HT1080 (cell line): ENCODE measurements around the gene RAB31. TPM values are rescaled to one million over a fixed set of nuclear protein-coding genes. Genes with fewer than 3 reads are reported as not detected.

Experiments used
- DNase-seq: peaks from one replicate; pipeline ENCODE4 v3.0.0-alpha.2; 2015; ENCODE audit warnings: low read depth
- total RNA-seq: library from RNA; depleted of rRNA; stranded (reverse); fragments of >200 nt; shearing (Covaris generic); gene quantifications from 2 replicates; pipeline ENCODE4 v1.2.3, GENCODE V29; 2014

Gene RAB31
- total RNA-seq, 1 experiment from 2014 or later = 82.2 TPM

- no peak for DNase-seq
These were observed 16.9 kb upstream of the RAB31 start for GRCh38 chr18:9691235-9691634.

- no peak for DNase-seq
These were observed 13.9 kb upstream of the RAB31 start for GRCh38 chr18:9694174-9694573.

GRCh38 chr18:9694952-9695495, 13.1 kb upstream of the RAB31 start:
- no peak for DNase-seq

- no peak for DNase-seq
These were observed 12.5 kb upstream of the RAB31 start for GRCh38 chr18:9695605-9696004.

- DNase-seq = no peak
These were observed 12.0 kb upstream of the RAB31 start for GRCh38 chr18:9696112-9696511.

- DNase-seq = no peak
These were observed 11.4 kb upstream of the RAB31 start for GRCh38 chr18:9696701-9697100.

GRCh38 chr18:9697121-9697520, 11.0 kb upstream of the RAB31 start:
- DNase-seq = no peak

- DNase-seq = no peak
These were observed 9.6 kb upstream of the RAB31 start for GRCh38 chr18:9698497-9698896.

GRCh38 chr18:9700261-9700796, 7.8 kb upstream of the RAB31 start:
- DNase-seq = no peak

GRCh38 chr18:9701609-9702349, 6.3 kb upstream of the RAB31 start:
- peak; percentile 62 for DNase-seq

- no peak for DNase-seq
These were observed 3.6 kb upstream of the RAB31 start for GRCh38 chr18:9704233-9705118.

- DNase-seq = no peak
These were observed 2.8 kb upstream of the RAB31 start for GRCh38 chr18:9705183-9705829.

GRCh38 chr18:9706081-9706935, 1.8 kb upstream of the RAB31 start:
- DNase-seq = no peak

GRCh38 chr18:9707381-9708056, 582 bp upstream of the RAB31 start:
- no peak for DNase-seq

- DNase-seq = no peak
These were observed 568 bp downstream of the RAB31 start for GRCh38 chr18:9708434-9709303.

- no peak for DNase-seq
These were observed 1.3 kb downstream of the RAB31 start for GRCh38 chr18:9709304-9709877.

GRCh38 chr18:9710037-9710436, 1.9 kb downstream of the RAB31 start:
- DNase-seq = no peak

- no peak for DNase-seq
These were observed 3.4 kb downstream of the RAB31 start for GRCh38 chr18:9711361-9712129.
